ENCODE data around the gene SGPP2. TPM values are rescaled to one million over a fixed set of nuclear protein-coding genes. Genes with fewer than 3 reads are reported as not detected.

The SGPP2 gene
- total RNA-seq, 1 experiment from 2014 or later, result not detected

- Histone ChIP-seq H3K4me3 (ENCODE audit: insufficient read depth, low read depth, low read length) (no peak overlapping the region), H3K27me3 (ENCODE audit: control insufficient read depth, insufficient read depth, low read length) (no peaks in the 10 kb centered on the region; the same call in 1 of the 2 replicates), H3K36me3 (replicated peaks; ENCODE audit: control insufficient read depth, insufficient read depth, low read length) (no peaks in the 10 kb centered on the region)
- DNase-seq, result no peak
Observed at GRCh38 chr2:222514901-222515300, 90.6 kb downstream of the SGPP2 start.

- peak; percentile 26 for DNase-seq
- Histone ChIP-seq H3K27me3 (ENCODE audit: control insufficient read depth, insufficient read depth, low read length) (no peaks in the 10 kb centered on the region; the same call in 1 of the 2 replicates), H3K4me3 (ENCODE audit: insufficient read depth, low read depth, low read length) (no peak overlapping the region)
Observed at GRCh38 chr2:222518570-222519381, 94.4 kb downstream of the SGPP2 start.

GRCh38 chr2:222521099-222521498, 96.8 kb downstream of the SGPP2 start:
- no peaks in the 10 kb centered on the region; the same call in 1 of the 2 replicates for H3K27me3 ChIP-seq (ENCODE audit: control insufficient read depth, insufficient read depth, low read length)
- H3K36me3 ChIP-seq (replicated peaks; ENCODE audit: control insufficient read depth, insufficient read depth, low read length), result no peaks in the 10 kb centered on the region
- no peak overlapping the region for H3K4me3 ChIP-seq (ENCODE audit: insufficient read depth, low read depth, low read length)
- DNase-seq, result no peak

More at GRCh38 chr2:222518570-222519381, 94.4 kb downstream of the SGPP2 start:
- H3K36me3 ChIP-seq (replicated peaks; ENCODE audit: control insufficient read depth, insufficient read depth, low read length), result no peaks in the 10 kb centered on the region

GRCh38 chr2:222522082-222522481, 97.7 kb downstream of the SGPP2 start:
- no peaks in the 10 kb centered on the region; the same call in 1 of the 2 replicates for H3K27me3 ChIP-seq (ENCODE audit: control insufficient read depth, insufficient read depth, low read length)
- H3K4me3 ChIP-seq (ENCODE audit: insufficient read depth, low read depth, low read length), result no peak overlapping the region
- DNase-seq, result no peak
- H3K36me3 ChIP-seq (replicated peaks; ENCODE audit: control insufficient read depth, insufficient read depth, low read length), result no peaks in the 10 kb centered on the region

GRCh38 chr2:222523783-222524544, 99.6 kb downstream of the SGPP2 start:
- Histone ChIP-seq H3K36me3 (replicated peaks; ENCODE audit: control insufficient read depth, insufficient read depth, low read length) (no peaks in the 10 kb centered on the region), H3K4me3 (ENCODE audit: insufficient read depth, low read depth, low read length) (no peak overlapping the region), H3K27me3 (ENCODE audit: control insufficient read depth, insufficient read depth, low read length) (no peaks in the 10 kb centered on the region)
- no peak for DNase-seq

- Histone ChIP-seq H3K27me3 (ENCODE audit: control insufficient read depth, insufficient read depth, low read length) (no peaks in the 10 kb centered on the region), H3K36me3 (replicated peaks; ENCODE audit: control insufficient read depth, insufficient read depth, low read length) (no peaks in the 10 kb centered on the region), H3K4me3 (ENCODE audit: insufficient read depth, low read depth, low read length) (no peak overlapping the region)
- DNase-seq, result no peak
Observed at GRCh38 chr2:222525811-222526210, 101.5 kb downstream of the SGPP2 start.

- no peaks in the 10 kb centered on the region for H3K36me3 ChIP-seq (replicated peaks; ENCODE audit: control insufficient read depth, insufficient read depth, low read length)
Observed at GRCh38 chr2:222526480-222527277, 102.3 kb downstream of the SGPP2 start.

GRCh38 chr2:222532315-222532714, 108.0 kb downstream of the SGPP2 start:
- DNase-seq, result no peak
- Histone ChIP-seq H3K4me3 (ENCODE audit: insufficient read depth, low read depth, low read length) (no peak overlapping the region), H3K27me3 (ENCODE audit: control insufficient read depth, insufficient read depth, low read length) (no peaks in the 10 kb centered on the region), H3K36me3 (replicated peaks; ENCODE audit: control insufficient read depth, insufficient read depth, low read length) (no peaks in the 10 kb centered on the region)

More at GRCh38 chr2:222526480-222527277, 102.3 kb downstream of the SGPP2 start:
- DNase-seq, result no peak
- no peaks in the 10 kb centered on the region for H3K27me3 ChIP-seq (ENCODE audit: control insufficient read depth, insufficient read depth, low read length)
- H3K4me3 ChIP-seq (ENCODE audit: insufficient read depth, low read depth, low read length), result no peak overlapping the region

- DNase-seq, result no peak
- H3K36me3 ChIP-seq (replicated peaks; ENCODE audit: control insufficient read depth, insufficient read depth, low read length), result no peaks in the 10 kb centered on the region
- no peak overlapping the region for H3K4me3 ChIP-seq (ENCODE audit: insufficient read depth, low read depth, low read length)
- H3K27me3 ChIP-seq (ENCODE audit: control insufficient read depth, insufficient read depth, low read length), result no peaks in the 10 kb centered on the region
Observed at GRCh38 chr2:222535477-222535876, 111.1 kb downstream of the SGPP2 start.

- no peaks in the 10 kb centered on the region for H3K36me3 ChIP-seq (replicated peaks; ENCODE audit: control insufficient read depth, insufficient read depth, low read length)
- H3K4me3 ChIP-seq (ENCODE audit: insufficient read depth, low read depth, low read length), result no peak overlapping the region
- H3K27me3 ChIP-seq (ENCODE audit: control insufficient read depth, insufficient read depth, low read length), result no peaks in the 10 kb centered on the region
- no peak for DNase-seq
Observed at GRCh38 chr2:222538535-222538934, 114.2 kb downstream of the SGPP2 start.

GRCh38 chr2:222544661-222545060, 120.3 kb downstream of the SGPP2 start:
- Histone ChIP-seq H3K27me3 (ENCODE audit: control insufficient read depth, insufficient read depth, low read length) (no peaks in the 10 kb centered on the region), H3K4me3 (ENCODE audit: insufficient read depth, low read depth, low read length) (no peak overlapping the region), H3K36me3 (replicated peaks; ENCODE audit: control insufficient read depth, insufficient read depth, low read length) (no peaks in the 10 kb centered on the region)
- DNase-seq, result no peak

- Histone ChIP-seq H3K27me3 (ENCODE audit: control insufficient read depth, insufficient read depth, low read length) (no peaks in the 10 kb centered on the region), H3K4me3 (ENCODE audit: insufficient read depth, low read depth, low read length) (no peak overlapping the region), H3K36me3 (replicated peaks; ENCODE audit: control insufficient read depth, insufficient read depth, low read length) (no peaks in the 10 kb centered on the region)
- no peak for DNase-seq
Observed at GRCh38 chr2:222545823-222546795, 121.8 kb downstream of the SGPP2 start.

GRCh38 chr2:222547083-222547482, 122.7 kb downstream of the SGPP2 start:
- Histone ChIP-seq H3K36me3 (replicated peaks; ENCODE audit: control insufficient read depth, insufficient read depth, low read length) (no peaks in the 10 kb centered on the region), H3K27me3 (ENCODE audit: control insufficient read depth, insufficient read depth, low read length) (no peaks in the 10 kb centered on the region), H3K4me3 (ENCODE audit: insufficient read depth, low read depth, low read length) (no peak overlapping the region)
- DNase-seq, result no peak
